Peyer's patch (tissue), 4 donors: ENCODE results near the gene ZNF799.

Experiments
- POLR2A ChIP-seq, 2 donors: fragments of 450-650 bp; IDR thresholded peaks; one replicate each; pipeline ENCODE4 v1.5.1; 2017; ENCODE audit warnings: antibody characterized with exemption in 2 of 2, mild to moderate bottlenecking in 2 of 2, moderate library complexity in 2 of 2
- TF ChIP-seq, protein P1 (sequence below), 6 experiments: fragments of 450-650 bp in 4 of 6; fragments of 200-600 bp in 2 of 6; sonication (generic) in 1 of 6; IDR thresholded peaks; one replicate each; pipeline ENCODE4 v1.5.1; 2017 to 2019; ENCODE audit warnings: antibody characterized with exemption in 6 of 6, mild to moderate bottlenecking in 3 of 6, moderate library complexity in 1 of 6

DNA sequence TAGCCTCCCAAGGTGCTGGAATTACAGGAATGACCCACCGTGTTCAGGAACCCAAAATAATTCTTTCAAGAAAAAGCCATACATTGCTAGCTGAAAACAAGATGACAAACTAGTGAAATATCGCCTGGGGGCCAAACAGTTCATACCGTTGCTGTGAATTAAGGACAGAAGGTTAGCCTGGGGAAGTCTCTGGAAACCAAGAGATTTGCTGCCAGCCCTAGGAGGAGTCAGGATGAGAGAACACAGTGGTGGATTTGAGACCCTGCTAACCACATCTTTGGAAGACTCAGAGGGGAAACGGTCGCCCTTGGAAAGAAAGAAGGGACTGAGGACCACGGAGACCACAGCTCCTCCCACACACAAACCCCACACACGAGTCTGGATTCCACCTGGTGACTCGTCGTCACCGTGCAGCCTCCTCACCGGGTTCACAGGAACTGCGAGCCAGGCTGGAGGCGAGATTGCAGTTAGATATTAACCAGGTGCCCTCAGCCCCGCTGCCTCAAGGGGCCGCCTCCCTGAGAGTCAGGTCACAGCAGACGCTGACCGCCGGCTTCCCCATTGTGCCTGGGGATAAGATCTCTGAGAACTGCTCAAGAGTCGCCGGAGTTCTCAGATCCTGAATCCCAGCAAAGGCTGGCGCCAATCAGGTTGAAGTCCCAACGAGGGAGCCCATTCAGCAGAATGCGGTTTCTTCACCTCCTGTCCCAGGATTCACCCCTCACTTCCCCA is 1.0 kb downstream of the ZNF799 start:
- peak; percentile 25 to 51 for TF ChIP-seq POLR2A (IDR thresholded peaks at IDR 0.05)
- TF ChIP-seq, protein P1, sequence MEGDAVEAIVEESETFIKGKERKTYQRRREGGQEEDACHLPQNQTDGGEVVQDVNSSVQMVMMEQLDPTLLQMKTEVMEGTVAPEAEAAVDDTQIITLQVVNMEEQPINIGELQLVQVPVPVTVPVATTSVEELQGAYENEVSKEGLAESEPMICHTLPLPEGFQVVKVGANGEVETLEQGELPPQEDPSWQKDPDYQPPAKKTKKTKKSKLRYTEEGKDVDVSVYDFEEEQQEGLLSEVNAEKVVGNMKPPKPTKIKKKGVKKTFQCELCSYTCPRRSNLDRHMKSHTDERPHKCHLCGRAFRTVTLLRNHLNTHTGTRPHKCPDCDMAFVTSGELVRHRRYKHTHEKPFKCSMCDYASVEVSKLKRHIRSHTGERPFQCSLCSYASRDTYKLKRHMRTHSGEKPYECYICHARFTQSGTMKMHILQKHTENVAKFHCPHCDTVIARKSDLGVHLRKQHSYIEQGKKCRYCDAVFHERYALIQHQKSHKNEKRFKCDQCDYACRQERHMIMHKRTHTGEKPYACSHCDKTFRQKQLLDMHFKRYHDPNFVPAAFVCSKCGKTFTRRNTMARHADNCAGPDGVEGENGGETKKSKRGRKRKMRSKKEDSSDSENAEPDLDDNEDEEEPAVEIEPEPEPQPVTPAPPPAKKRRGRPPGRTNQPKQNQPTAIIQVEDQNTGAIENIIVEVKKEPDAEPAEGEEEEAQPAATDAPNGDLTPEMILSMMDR (IDR thresholded peaks at IDR 0.05) = peak in 1 of 6 experiments; percentile 14
